Muscle layer of colon (tissue), 2 donors: ENCODE data around the gene ASH1L.
"Not testable (repeated sequence)": the region's sequence is repeated elsewhere in the genome, so short reads cannot be mapped to it uniquely, and the experiment has no call there.

Source experiments
- H3K27ac ChIP-seq: one replicate; pipeline ENCODE4 v1.7.0; 2013; ENCODE audit warnings: low read depth, mild to moderate bottlenecking, low read length, moderate library complexity
- H3K27me3 ChIP-seq, 2 donors: one replicate each; pipeline ENCODE4 v1.7.0; 2013; ENCODE audit warnings: low read length in 2 of 2, mild to moderate bottlenecking in 2 of 2; ENCODE audit not compliant: insufficient read depth in 2 of 2, control insufficient read depth in 1 of 2
- H3K36me3 ChIP-seq: one replicate; pipeline ENCODE4 v1.7.0; 2013; ENCODE audit warnings: mild to moderate bottlenecking, low read length; ENCODE audit not compliant: insufficient read depth
- H3K4me1 ChIP-seq: one replicate; pipeline ENCODE4 v1.7.0; 2013; ENCODE audit warnings: mild to moderate bottlenecking, low read length; ENCODE audit not compliant: insufficient read depth
- H3K4me3 ChIP-seq, 2 donors: one replicate each; pipeline ENCODE4 v1.7.0; 2013; ENCODE audit warnings: low read length in 2 of 2, low read depth in 1 of 2, mild to moderate bottlenecking in 1 of 2, moderate library complexity in 1 of 2
- H3K9ac ChIP-seq: one replicate; pipeline ENCODE4 v1.7.0; 2013; ENCODE audit warnings: low read length
- H3K9me3 ChIP-seq: one replicate; pipeline ENCODE4 v1.7.0; 2013; ENCODE audit warnings: mild to moderate bottlenecking, low read length
- donor health status: abdominal sarcoma.
- donor health status: Adenocarcinoma of cecum.

Gene ASH1L

DNA sequence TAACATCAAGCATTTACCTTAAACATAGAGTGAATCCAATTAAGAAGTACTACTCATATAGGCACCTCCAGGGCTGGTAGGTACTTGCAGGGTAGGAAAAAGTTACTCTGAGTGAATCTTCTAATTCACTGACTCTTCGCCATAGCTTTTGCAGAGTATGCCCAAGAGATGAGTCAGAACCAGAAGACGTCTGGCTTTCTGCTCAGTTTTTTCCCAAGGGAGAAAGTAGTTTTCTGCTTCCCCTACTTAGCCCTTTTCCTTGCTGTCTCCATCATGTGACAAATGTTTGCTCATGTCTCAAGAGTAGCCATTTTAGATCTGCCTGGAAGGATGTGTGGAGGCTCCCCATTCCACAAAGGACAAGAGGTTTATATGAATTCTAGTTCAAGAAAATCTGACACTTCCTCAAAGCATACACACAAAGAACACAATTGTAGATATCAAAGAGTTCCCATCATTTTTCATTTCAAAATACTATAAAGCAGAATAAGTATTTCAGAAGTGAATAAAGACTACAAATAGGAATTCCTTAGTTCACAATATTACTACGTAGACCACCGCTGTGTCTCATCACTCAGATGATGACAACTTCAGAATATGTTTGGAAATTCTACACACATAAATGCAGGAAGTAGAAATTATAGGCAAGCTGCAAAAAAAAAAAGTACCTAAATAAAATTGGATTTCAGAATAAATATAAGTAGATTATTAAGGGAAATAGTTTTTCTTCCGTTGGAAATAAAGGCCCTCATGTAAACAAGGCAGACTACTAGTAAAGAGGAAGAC is 98.5 kb downstream of the ASH1L start:
- no peak overlapping the region for H3K27ac ChIP-seq
- no peaks in the 10 kb centered on the region for H3K27me3 ChIP-seq
- no peaks in the 10 kb centered on the region for H3K36me3 ChIP-seq
- no peak overlapping the region for H3K4me3 ChIP-seq
- H3K9me3 ChIP-seq, result no peaks in the 10 kb centered on the region
- no peaks in the 10 kb centered on the region for H3K4me1 ChIP-seq
- H3K9ac ChIP-seq, result no peak overlapping the region

DNA sequence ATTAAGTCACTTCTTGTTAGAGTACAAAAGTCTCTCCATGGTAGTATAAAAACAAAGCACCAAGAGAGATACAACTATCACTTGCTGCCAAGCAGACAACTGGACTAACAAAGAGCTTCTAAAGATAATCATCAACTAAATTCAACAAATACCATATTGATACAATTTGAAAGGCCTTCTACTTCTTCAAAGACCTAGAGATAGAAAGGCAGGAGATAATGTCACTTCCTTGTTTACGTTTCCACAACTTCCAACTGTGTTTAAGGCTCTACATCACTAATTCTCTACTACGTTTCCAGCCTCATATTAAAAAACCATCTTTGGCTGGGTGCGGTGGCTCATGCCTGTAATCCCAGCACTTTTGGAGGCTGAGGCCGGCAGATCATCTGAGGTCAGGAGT is 104.5 kb downstream of the ASH1L start:
- Histone ChIP-seq H3K36me3 (no peaks in the 10 kb centered on the region), H3K9me3 (no peaks in the 10 kb centered on the region), H3K27me3 (no peaks in the 10 kb centered on the region), H3K4me3 (no peak overlapping the region), H3K9ac (no peak overlapping the region), H3K27ac (no peak overlapping the region), H3K4me1 (peaks cover 6% of the 10 kb centered on the region)

DNA sequence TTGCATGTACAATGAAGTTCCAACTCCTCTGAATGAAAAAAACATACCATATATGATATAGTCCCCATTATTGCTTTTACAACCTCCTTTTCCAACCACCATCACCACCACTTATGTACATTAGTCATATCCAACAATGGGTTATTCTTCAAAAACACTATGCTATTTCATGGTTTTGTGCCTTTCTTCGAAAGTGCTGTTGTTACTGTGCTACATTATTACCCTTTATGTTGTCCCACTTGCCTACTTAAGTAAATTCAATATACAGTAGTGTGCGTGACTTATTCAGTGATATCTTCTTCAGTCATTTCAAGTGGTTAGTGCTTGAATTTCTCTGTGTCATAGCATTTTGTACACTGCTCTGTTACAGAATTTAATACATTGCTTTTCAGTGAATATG is 105.3 kb downstream of the ASH1L start:
- H3K4me3 ChIP-seq, result no peak overlapping the region
- H3K27me3 ChIP-seq, result no peaks in the 10 kb centered on the region
- no peak overlapping the region for H3K9ac ChIP-seq
- H3K36me3 ChIP-seq, result no peaks in the 10 kb centered on the region
- H3K27ac ChIP-seq, result no peak overlapping the region
- H3K4me1 ChIP-seq, result peaks cover 6% of the 10 kb centered on the region
- H3K9me3 ChIP-seq, result no peaks in the 10 kb centered on the region

DNA sequence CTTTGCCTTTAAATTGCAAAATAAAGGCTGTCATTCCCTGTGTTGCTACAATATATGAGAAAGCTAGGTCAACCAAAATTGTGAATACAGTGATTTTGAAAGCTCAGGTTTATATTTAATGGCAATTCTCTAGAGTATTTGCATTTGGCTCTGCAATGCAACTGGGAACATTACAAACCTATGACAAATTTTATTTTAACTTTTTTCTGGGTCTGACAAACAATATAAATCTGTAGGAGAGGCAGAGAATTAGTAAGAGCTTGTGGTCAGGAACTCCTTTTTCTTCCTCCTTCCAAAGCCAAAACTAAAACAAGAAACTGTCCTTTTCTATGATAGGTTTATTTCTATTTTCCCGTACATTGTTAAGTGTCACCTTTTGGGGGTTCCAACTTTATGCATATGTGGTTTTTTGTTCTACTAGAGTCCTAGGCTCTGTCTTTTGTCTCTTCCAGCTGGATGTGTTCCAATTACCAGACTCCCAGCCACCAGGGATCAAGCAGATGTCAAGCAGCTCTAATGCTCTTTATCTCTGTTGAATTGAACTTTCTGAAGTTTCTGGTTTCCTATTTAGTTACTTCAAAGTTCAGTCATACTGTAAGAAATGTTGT is 106.9 kb downstream of the ASH1L start:
- Histone ChIP-seq H3K36me3 (no peaks in the 10 kb centered on the region), H3K4me1 (peaks cover 6% of the 10 kb centered on the region), H3K27ac (no peak overlapping the region), H3K27me3 (no peaks in the 10 kb centered on the region), H3K4me3 (no peak overlapping the region), H3K9ac (no peak overlapping the region), H3K9me3 (no peaks in the 10 kb centered on the region)

- no peak overlapping the region for H3K27ac ChIP-seq
- H3K36me3 ChIP-seq, result peaks cover 5% of the 10 kb centered on the region
- no peaks in the 10 kb centered on the region for H3K27me3 ChIP-seq
- no peaks in the 10 kb centered on the region for H3K9me3 ChIP-seq
- no peak overlapping the region for H3K9ac ChIP-seq
- H3K4me3 ChIP-seq, result no peak overlapping the region
- peaks cover 6% of the 10 kb centered on the region for H3K4me1 ChIP-seq
These were observed 108.5 kb downstream of the ASH1L start for GRCh38 chr1:155454096-155454495.

- Histone ChIP-seq H3K27me3 (no peaks in the 10 kb centered on the region), H3K9me3 (no peaks in the 10 kb centered on the region), H3K9ac (no peak overlapping the region), H3K36me3 (peaks cover 7% of the 10 kb centered on the region), H3K27ac (no peak overlapping the region), H3K4me3 (no peak overlapping the region), H3K4me1 (peaks cover 6% of the 10 kb centered on the region)
These were observed 109.5 kb downstream of the ASH1L start for GRCh38 chr1:155453141-155453540.

GRCh38 chr1:155451199-155451598 is 111.4 kb downstream of the ASH1L start:
- Histone ChIP-seq H3K27me3 (no peaks in the 10 kb centered on the region), H3K9ac (no peak overlapping the region), H3K36me3 (peaks cover 8% of the 10 kb centered on the region), H3K4me3 (no peak overlapping the region), H3K27ac (no peak overlapping the region), H3K4me1 (peaks cover 6% of the 10 kb centered on the region), H3K9me3 (no peaks in the 10 kb centered on the region)

GRCh38 chr1:155442431-155442830 is 120.2 kb downstream of the ASH1L start:
- not testable (repeated sequence) for H3K9me3 ChIP-seq, H3K4me1 ChIP-seq, H3K27ac ChIP-seq, H3K4me3 ChIP-seq, H3K9ac ChIP-seq, H3K36me3 ChIP-seq, H3K27me3 ChIP-seq

- no peak overlapping the region for H3K9ac ChIP-seq
- H3K4me1 ChIP-seq, result no peaks in the 10 kb centered on the region
- no peak overlapping the region for H3K27ac ChIP-seq
- H3K9me3 ChIP-seq, result no peaks in the 10 kb centered on the region
- H3K27me3 ChIP-seq, result no peaks in the 10 kb centered on the region
- H3K36me3 ChIP-seq, result peaks cover 6% of the 10 kb centered on the region
- H3K4me3 ChIP-seq, result no peak overlapping the region
These were observed 125.2 kb downstream of the ASH1L start for GRCh38 chr1:155437405-155437804.

- not testable (repeated sequence) for H3K27me3 ChIP-seq, H3K27ac ChIP-seq, H3K4me1 ChIP-seq, H3K9me3 ChIP-seq, H3K4me3 ChIP-seq, H3K9ac ChIP-seq, H3K36me3 ChIP-seq
These were observed 128.7 kb downstream of the ASH1L start for GRCh38 chr1:155433831-155434389.

DNA sequence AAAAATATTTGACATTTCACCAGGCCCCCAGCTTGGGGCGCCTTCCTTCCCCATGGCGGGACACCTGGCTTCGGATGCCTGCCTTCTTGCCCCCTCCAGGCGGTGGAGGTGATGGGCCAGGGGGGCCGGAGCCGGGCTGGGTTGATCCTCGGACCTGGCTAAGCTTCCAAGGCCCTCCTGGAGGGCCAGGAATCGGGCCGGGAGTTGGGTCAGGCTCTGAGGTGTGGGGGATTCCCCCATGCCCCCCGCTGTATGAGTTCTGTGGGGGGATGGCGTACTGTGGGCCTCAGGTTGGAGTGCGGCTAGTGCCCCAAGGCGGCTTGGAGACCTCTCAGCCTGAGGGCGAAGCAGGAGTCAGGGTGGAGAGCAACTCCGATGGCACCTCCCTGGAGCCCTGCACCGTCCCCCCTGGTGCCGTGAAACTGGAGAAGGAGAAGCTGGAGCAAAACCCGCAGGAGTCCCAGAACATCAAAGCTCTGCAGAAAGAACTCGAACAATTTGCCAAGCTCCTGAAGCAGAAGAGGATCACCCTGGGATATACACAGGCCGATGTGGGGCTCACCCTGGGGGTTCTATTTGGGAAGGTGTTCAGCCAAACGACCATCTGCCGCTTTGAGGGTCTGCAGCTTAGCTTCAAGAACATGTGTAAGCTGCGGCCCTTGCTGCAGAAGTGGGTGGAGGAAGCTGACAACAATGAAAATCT is 129.3 kb downstream of the ASH1L start:
- not testable (repeated sequence) for H3K4me3 ChIP-seq, H3K9me3 ChIP-seq, H3K27ac ChIP-seq, H3K9ac ChIP-seq, H3K36me3 ChIP-seq, H3K27me3 ChIP-seq, H3K4me1 ChIP-seq
